HK-2 (cell line): ENCODE results near the gene ESAM.

ENCODE experiments used
- DNase-seq: peaks from one replicate; pipeline ENCODE4 v3.0.0-alpha.2; 2018; ENCODE audit not compliant: unreplicated experiment

ESAM gene

DNA sequence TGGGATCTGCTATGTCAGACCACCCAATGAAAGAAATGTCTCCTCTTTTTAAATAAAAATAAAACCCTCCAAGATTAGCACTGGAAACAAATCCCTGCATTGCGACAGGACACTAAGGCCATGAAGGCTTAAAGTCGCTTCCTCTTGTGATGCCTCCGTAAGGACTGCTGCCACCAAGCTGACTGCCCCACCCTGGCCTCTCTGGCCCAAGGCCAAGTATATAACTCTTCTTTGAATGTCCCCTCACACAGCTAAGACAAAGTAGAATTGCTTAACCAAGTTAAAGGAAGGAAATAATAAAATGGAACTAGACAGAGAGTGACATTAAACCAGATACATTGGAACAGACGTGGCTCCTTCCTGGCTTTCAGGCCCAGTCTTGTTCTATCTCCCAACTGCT is 29.9 kb downstream of the ESAM start:
- no peak for DNase-seq

DNA sequence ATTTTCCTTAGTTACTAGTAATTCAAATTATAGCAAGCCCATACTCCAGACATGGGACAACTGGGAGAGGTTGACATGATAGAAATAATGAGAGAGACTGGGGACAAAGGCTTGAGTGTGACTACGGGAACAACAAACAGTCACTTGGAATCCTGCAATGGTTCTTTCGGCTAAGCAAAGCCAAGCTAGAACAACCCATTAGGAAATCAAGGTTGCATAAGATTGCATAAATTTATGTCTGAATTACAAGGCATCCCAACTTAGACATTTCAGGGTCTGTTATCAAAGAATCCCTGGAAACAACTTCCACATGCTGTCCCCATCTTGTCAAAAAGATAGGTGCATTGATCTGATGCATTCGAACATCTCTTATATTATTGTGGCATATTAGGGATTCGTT is 32.5 kb downstream of the ESAM start:
- DNase-seq, result no peak

DNA sequence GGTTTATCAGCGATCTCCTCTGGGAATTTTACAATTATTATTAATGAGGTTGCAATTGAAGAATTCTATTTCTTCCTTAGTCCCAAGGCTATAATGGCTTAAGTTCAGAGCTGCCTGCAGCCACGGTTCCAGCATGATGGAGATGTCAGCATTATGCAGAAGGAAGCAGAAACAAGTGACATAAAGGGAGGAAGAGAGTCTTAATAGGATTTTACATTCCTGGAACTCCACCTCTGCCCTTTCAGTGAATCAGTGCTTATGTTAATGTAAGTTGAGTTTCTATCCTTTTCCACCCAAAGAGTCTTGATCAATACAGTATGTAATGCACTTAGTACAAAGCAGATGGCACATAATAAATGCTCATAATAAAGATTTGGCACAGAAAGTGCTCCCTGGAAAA is 34.0 kb downstream of the ESAM start:
- no peak for DNase-seq

DNA sequence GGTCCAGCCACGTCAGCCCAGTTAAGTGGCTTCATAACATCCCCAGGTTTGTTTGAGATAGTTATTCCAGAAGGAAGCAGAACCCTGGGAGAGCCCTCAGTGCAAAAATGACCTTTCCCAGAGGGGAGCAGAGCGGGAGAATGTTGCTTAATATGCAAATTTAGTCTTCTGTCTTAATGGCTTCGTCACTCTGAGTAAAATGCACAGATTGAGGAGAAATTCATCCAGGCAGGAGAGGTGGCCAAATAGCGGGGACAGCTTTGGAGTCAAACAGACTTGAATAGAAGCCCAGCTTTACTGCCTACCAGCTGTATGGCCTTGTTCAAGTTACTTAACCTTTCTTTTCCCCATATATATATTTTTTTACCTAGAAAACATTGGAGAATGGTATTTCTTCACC is 34.6 kb downstream of the ESAM start:
- DNase-seq, result no peak

DNA sequence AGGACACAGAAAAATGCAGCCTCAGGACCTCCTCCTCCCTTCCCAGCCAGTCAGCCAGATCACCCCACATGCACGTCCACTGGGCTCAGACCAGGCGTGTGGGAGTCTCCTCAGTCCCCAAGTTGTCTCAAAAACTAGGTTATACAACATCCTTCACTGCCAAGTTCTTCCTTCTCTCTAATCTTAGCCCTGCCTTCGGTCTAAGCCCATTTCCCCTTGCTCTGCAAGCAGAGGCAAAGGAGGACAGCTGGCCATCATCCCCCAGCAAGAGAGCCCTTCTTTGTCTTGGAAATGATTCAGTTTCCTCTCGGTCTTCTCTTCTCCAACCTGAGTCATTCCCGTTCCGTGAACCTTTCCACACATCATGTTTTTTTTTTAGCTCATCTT is 36.4 kb downstream of the ESAM start:
- no peak for DNase-seq

DNA sequence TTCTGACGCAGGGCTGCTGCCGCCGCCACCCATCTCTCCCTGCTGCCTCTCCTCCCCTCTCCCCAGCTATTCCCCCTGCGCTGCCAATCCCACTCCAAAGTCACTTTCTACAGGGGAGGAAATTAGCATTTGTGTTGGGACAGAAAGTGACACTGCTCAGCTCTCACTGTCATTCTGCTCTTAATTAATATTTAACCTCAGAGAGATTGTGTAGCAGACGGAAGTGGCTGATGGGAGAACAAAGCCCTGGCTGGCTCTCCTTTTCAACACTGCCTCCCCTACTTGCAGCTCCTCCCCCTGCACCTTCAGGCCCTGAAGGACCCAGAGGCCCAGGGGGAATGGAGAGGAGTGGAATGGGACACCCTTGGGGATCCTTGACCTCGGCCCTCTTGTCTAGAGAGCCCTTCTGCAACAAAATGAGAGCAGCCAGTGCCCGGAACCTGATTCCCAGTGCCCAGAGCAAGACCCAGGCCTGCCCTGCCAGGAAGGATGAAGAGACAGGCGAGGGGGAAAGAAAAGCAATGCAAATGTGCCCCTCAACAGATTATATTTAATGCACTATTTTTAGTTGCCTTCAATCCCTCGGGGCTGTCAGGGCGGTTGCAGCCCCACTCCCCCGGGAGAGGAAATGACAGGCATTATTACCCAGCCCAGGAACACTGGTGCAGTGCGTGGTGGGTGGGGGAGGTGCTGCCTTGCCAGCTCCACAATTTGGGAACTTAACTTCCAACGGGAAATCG is 36.9 kb downstream of the ESAM start:
- DNase-seq, result no peak

DNA sequence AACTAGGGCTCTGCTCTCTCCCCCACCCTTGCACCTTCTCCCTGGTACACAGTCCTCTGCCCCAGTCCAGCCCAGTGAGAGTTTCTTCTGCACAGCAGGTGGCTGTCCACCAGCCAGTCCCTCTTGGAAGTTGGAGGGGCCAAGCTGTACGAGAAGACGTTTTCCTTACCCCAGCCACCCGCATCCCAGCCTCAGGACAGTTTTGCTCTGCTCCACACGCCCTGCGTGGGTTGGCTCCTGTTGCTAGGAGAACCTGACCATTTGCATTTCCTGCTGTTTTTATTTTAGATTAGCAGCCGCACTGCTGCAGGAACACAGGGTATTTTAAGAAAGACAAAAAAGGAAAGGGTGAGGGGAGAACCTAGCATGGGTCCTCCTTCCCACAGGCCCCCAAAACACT is 39.9 kb downstream of the ESAM start:
- no peak for DNase-seq

DNA sequence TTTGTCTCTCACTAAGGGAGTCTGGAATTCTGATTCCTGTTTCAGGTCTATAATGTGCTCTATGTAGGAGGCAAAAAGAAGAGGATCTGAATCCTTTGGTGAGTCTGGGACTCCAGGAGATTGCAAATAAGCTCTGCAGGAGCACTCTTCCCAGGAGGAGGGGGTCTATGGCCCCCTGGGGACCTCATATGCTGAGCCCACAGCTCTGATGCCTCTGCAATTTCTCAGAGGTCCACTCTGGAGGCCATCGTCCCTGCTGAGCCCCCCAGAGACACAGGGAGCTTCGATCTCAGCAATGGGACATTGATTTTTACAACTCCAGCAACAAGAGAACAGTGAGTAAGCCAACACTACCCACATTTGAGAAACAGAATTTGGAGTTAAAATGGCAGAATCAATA is 42.6 kb downstream of the ESAM start:
- no peak for DNase-seq

DNA sequence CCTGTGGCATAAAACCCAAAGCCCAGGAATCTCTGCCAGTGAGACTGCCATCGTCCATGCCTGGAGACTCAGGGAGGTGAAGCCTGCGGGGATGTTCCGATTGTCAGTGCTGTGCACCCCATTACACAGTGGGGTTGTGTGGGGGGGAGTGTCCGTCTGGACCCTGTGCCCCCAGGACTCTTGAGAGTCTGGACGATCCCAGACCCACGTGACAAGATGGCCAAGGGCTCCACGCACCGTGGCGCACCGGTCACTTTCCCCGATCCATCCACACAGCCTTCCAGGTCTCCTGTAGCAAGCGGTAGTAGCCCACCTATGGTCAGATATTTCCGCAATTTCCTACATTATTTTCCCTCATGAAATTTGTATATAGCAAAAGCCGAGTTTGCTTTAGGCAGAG is 43.3 kb downstream of the ESAM start:
- no peak for DNase-seq

DNA sequence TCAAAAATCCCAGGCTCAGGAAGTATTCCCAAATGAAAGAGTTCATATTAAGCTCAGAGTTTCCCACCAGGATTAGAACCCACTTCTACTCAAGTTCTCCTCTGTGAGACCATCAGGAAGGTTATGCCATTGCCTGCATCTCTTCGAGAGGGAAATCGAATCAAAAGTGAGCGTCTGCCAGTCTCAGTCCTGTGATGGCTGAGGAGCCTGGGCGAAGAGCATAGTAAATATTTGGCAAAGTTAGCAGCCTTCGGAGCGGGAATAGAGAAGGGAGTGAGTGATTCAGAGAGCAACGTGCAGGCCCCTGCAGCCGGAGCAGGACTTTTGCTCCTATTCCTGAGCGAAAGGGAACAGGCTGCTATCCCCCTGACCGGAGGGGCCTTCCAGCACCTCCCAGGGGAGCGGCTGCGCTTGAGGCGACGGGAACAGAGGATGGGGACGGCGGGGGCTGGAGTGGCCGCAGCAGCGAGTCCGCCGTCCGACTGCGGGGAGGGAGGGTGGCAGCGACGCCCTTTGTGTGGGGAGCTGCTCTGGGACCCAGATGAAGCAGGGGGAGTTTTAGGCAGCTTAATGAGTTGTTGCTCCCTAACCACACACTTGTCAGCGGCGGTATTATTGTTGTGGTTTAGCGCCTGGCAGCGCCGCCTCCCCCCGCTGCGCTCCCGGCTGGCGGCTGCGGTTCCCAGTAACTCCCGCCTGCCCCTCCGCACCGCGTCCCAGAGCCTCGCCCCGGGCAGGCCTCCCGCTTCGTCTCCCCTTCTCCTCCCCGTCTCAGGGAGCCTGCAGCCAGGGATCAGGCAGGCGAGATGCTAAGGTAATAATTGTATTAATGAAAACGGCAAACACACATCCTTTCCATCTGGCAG is 44.1 kb downstream of the ESAM start:
- no peak for DNase-seq

DNA sequence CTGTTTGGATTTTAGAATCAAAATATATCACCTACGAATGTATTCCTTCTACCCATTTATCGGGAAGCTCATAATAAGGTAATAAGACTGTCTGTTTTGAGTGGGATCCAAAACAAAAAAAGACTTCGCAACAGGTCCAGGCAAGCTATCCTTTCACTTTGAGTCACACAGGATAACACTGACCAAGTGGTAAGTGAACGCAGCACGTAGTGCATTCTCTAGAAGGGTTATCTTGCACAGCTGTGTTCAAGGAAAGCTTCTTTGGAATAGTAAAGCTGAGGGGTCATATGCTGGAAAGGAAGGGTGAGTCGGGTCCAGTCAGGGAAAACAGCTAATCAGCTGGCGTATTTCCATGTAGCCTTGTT is 44.7 kb downstream of the ESAM start:
- DNase-seq, result no peak

DNA sequence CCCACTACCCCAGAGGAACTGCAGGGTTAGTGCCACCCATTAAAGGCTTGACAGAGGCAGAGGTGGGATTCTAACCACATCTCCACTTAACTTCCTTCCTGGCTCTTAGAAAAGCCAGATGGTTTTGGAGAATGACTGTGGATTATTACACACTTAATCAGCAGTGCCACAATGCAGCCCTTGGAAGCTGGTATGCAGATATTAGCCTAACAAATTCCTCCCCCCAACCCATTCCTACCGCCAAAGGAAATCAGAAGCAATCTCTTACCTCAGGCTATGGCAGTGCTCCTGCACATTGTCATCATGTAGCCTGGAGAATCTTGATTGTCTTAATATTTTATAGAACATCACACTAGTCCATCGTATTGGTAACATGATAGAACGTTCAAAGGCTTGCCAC is 45.5 kb downstream of the ESAM start:
- no peak for DNase-seq

DNA sequence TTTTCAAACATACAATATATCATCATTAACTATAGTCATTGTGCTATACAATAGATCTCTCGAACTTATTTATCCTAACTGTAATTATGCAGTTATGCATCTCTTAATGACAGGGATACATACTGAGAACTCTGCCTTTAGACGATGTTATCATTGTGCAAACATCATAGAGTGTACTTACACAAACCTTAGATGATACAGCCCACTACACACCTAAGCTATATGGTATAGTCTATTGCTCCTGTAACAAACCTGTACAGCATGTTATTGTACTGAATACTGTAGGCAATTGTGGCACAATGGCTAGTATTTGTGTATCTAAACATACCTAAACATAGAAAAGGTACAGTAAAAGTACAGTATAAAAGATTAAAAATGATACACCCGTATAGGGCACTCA is 49.7 kb downstream of the ESAM start:
- DNase-seq, result no peak

DNA sequence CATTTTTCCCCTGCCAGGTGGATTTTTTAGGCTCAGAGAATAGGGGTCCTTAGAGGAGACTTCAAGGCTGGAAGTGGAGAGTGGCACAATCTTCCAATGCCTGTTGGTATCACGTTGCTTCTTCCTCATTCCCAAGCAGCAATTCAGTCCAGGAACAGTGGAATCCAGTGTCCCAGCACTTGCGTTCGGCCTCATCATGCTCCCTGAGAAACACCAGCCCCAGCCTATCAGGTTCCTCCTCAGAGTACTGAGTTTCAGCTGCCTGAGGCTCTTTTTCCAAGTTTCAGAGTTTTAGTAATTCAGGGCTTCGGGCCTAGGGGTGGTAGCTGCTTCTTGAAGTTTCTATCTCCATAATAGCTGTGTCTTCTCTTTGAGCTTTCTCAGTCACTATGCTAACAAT is 54.3 kb downstream of the ESAM start:
- DNase-seq, result no peak
